Measurements from ENCODE around the gene DTX4.

DTX4 gene

GRCh38 chr11:59212222-59212621, 40.3 kb downstream of the DTX4 start:
- Histone ChIP-seq H3K9ac (ENCODE audit: low read length) (no peak overlapping the region), H3K27me3 (replicated peaks; ENCODE audit: control insufficient read depth, insufficient read depth, low read length) (peaks cover 18% of the 10 kb centered on the region), H3K4me1 (ENCODE audit: control insufficient read depth, insufficient read depth, low read length) (peaks cover 27% of the 10 kb centered on the region), H3K9me3 (ENCODE audit: control insufficient read depth, low read length) (no peaks in the 10 kb centered on the region), H3K36me3 (ENCODE audit: control insufficient read depth, insufficient read depth, low read length, severe bottlenecking) (peaks cover 4% of the 10 kb centered on the region), H3K4me3 (ENCODE audit: low read length) (no peak overlapping the region)
- DNase-seq (ENCODE audit: low read depth) = no peak

GRCh38 chr11:59212744-59213631, 41.1 kb downstream of the DTX4 start, which contains the start of gene MPEG1:
Gene MPEG1 (minus strand): TSS chr11:59212927. CDS start chr11:59212865, 62 bp downstream.
- Histone ChIP-seq H3K27me3 (replicated peaks; ENCODE audit: control insufficient read depth, insufficient read depth, low read length) (peaks cover 18% of the 10 kb centered on the region), H3K36me3 (ENCODE audit: control insufficient read depth, insufficient read depth, low read length, severe bottlenecking) (peaks cover 4% of the 10 kb centered on the region), H3K9me3 (ENCODE audit: control insufficient read depth, low read length) (no peaks in the 10 kb centered on the region), H3K4me1 (ENCODE audit: control insufficient read depth, insufficient read depth, low read length) (peaks cover 25% of the 10 kb centered on the region), H3K4me3 (ENCODE audit: low read length) (no peak within 1 kb of the TSS), H3K9ac (ENCODE audit: low read length) (no peak within 1 kb of the TSS)
- no peak for DNase-seq (ENCODE audit: low read depth)

- Histone ChIP-seq H3K27me3 (replicated peaks; ENCODE audit: control insufficient read depth, insufficient read depth, low read length) (peaks cover 18% of the 10 kb centered on the region), H3K9ac (ENCODE audit: low read length) (no peak overlapping the region), H3K4me1 (ENCODE audit: control insufficient read depth, insufficient read depth, low read length) (peaks cover 13% of the 10 kb centered on the region), H3K4me3 (ENCODE audit: low read length) (no peak overlapping the region), H3K36me3 (ENCODE audit: control insufficient read depth, insufficient read depth, low read length, severe bottlenecking) (no peaks in the 10 kb centered on the region), H3K9me3 (ENCODE audit: control insufficient read depth, low read length) (no peaks in the 10 kb centered on the region)
- no peak for DNase-seq (ENCODE audit: low read depth)
Observed at GRCh38 chr11:59214141-59214893, 42.4 kb downstream of the DTX4 start.

- Histone ChIP-seq H3K36me3 (ENCODE audit: control insufficient read depth, insufficient read depth, low read length, severe bottlenecking) (no peaks in the 10 kb centered on the region), H3K27me3 (replicated peaks; ENCODE audit: control insufficient read depth, insufficient read depth, low read length) (peaks cover 11% of the 10 kb centered on the region), H3K9me3 (ENCODE audit: control insufficient read depth, low read length) (no peaks in the 10 kb centered on the region), H3K4me1 (ENCODE audit: control insufficient read depth, insufficient read depth, low read length) (peaks cover 27% of the 10 kb centered on the region), H3K9ac (ENCODE audit: low read length) (peak overlapping the region; percentile 10), H3K4me3 (ENCODE audit: low read length) (peak overlapping the region; percentile 55)
- peak; percentile 53 for DNase-seq (ENCODE audit: low read depth)
Observed at GRCh38 chr11:59216641-59217564, 45.0 kb downstream of the DTX4 start.

GRCh38 chr11:59218319-59218718, 46.4 kb downstream of the DTX4 start:
- Histone ChIP-seq H3K9me3 (ENCODE audit: control insufficient read depth, low read length) (no peaks in the 10 kb centered on the region), H3K9ac (ENCODE audit: low read length) (no peak overlapping the region), H3K27me3 (replicated peaks; ENCODE audit: control insufficient read depth, insufficient read depth, low read length) (peaks cover 2% of the 10 kb centered on the region), H3K4me3 (ENCODE audit: low read length) (no peak overlapping the region), H3K36me3 (ENCODE audit: control insufficient read depth, insufficient read depth, low read length, severe bottlenecking) (no peaks in the 10 kb centered on the region), H3K4me1 (ENCODE audit: control insufficient read depth, insufficient read depth, low read length) (peaks cover 41% of the 10 kb centered on the region)
- DNase-seq (ENCODE audit: low read depth) = no peak

- no peak overlapping the region for H3K9ac ChIP-seq (ENCODE audit: low read length)
- H3K36me3 ChIP-seq (ENCODE audit: control insufficient read depth, insufficient read depth, low read length, severe bottlenecking) = no peaks in the 10 kb centered on the region
- no peaks in the 10 kb centered on the region for H3K27me3 ChIP-seq (replicated peaks; ENCODE audit: control insufficient read depth, insufficient read depth, low read length)
- no peak overlapping the region for H3K4me3 ChIP-seq (ENCODE audit: low read length)
- H3K4me1 ChIP-seq (ENCODE audit: control insufficient read depth, insufficient read depth, low read length) = peaks cover 47% of the 10 kb centered on the region
- no peaks in the 10 kb centered on the region for H3K9me3 ChIP-seq (ENCODE audit: control insufficient read depth, low read length)
- DNase-seq (ENCODE audit: low read depth) = no peak
Observed at GRCh38 chr11:59218893-59219292, 47.0 kb downstream of the DTX4 start.

GRCh38 chr11:59219836-59220235, 47.9 kb downstream of the DTX4 start:
- no peak for DNase-seq (ENCODE audit: low read depth)
- Histone ChIP-seq H3K4me1 (ENCODE audit: control insufficient read depth, insufficient read depth, low read length) (peaks cover 56% of the 10 kb centered on the region), H3K9me3 (ENCODE audit: control insufficient read depth, low read length) (no peaks in the 10 kb centered on the region), H3K9ac (ENCODE audit: low read length) (no peak overlapping the region), H3K36me3 (ENCODE audit: control insufficient read depth, insufficient read depth, low read length, severe bottlenecking) (no peaks in the 10 kb centered on the region), H3K27me3 (replicated peaks; ENCODE audit: control insufficient read depth, insufficient read depth, low read length) (no peaks in the 10 kb centered on the region), H3K4me3 (ENCODE audit: low read length) (no peak overlapping the region)

- no peaks in the 10 kb centered on the region for H3K27me3 ChIP-seq (replicated peaks; ENCODE audit: control insufficient read depth, insufficient read depth, low read length)
- H3K9me3 ChIP-seq (ENCODE audit: control insufficient read depth, low read length) = no peaks in the 10 kb centered on the region
- H3K9ac ChIP-seq (ENCODE audit: low read length) = no peak overlapping the region
- DNase-seq (ENCODE audit: low read depth) = peak; percentile 80
- no peak overlapping the region for H3K4me3 ChIP-seq (ENCODE audit: low read length)
- H3K4me1 ChIP-seq (ENCODE audit: control insufficient read depth, insufficient read depth, low read length) = peaks cover 64% of the 10 kb centered on the region
- no peaks in the 10 kb centered on the region for H3K36me3 ChIP-seq (ENCODE audit: control insufficient read depth, insufficient read depth, low read length, severe bottlenecking)
Observed at GRCh38 chr11:59221441-59221840, 49.5 kb downstream of the DTX4 start.

GRCh38 chr11:59222464-59223060, 50.6 kb downstream of the DTX4 start:
- no peak overlapping the region for H3K4me3 ChIP-seq (ENCODE audit: low read length)
- no peak overlapping the region for H3K9ac ChIP-seq (ENCODE audit: low read length)
- H3K27me3 ChIP-seq (replicated peaks; ENCODE audit: control insufficient read depth, insufficient read depth, low read length) = no peaks in the 10 kb centered on the region
- no peaks in the 10 kb centered on the region for H3K36me3 ChIP-seq (ENCODE audit: control insufficient read depth, insufficient read depth, low read length, severe bottlenecking)
- H3K9me3 ChIP-seq (ENCODE audit: control insufficient read depth, low read length) = no peaks in the 10 kb centered on the region
- no peak for DNase-seq (ENCODE audit: low read depth)
- peaks cover 55% of the 10 kb centered on the region for H3K4me1 ChIP-seq (ENCODE audit: control insufficient read depth, insufficient read depth, low read length)

- no peaks in the 10 kb centered on the region for H3K9me3 ChIP-seq (ENCODE audit: control insufficient read depth, low read length)
- no peaks in the 10 kb centered on the region for H3K27me3 ChIP-seq (replicated peaks; ENCODE audit: control insufficient read depth, insufficient read depth, low read length)
- H3K4me1 ChIP-seq (ENCODE audit: control insufficient read depth, insufficient read depth, low read length) = peaks cover 54% of the 10 kb centered on the region
- no peak for DNase-seq (ENCODE audit: low read depth)
- H3K4me3 ChIP-seq (ENCODE audit: low read length) = no peak overlapping the region
- H3K36me3 ChIP-seq (ENCODE audit: control insufficient read depth, insufficient read depth, low read length, severe bottlenecking) = no peaks in the 10 kb centered on the region
- H3K9ac ChIP-seq (ENCODE audit: low read length) = peak overlapping the region; percentile 68
Observed at GRCh38 chr11:59223177-59223576, 51.2 kb downstream of the DTX4 start.
